HuH-7 (cell line): ENCODE results near the gene MDFIC.

Source experiments
- DNase-seq: peaks from one replicate; pipeline ENCODE4 v3.0.0; 2011; ENCODE audit warnings: low spot score

The MDFIC gene

GRCh38 chr7:114953724-114954123 is 31.8 kb downstream of the MDFIC start:
- no peak for DNase-seq

- no peak for DNase-seq
These were observed 34.8 kb downstream of the MDFIC start for GRCh38 chr7:114956702-114957101.

GRCh38 chr7:114957444-114957843 is 35.5 kb downstream of the MDFIC start:
- no peak for DNase-seq

- no peak for DNase-seq
These were observed 38.0 kb downstream of the MDFIC start for GRCh38 chr7:114959931-114960330.

- no peak for DNase-seq
These were observed 40.5 kb downstream of the MDFIC start for GRCh38 chr7:114962441-114962840.

- DNase-seq = no peak
These were observed 44.3 kb downstream of the MDFIC start for GRCh38 chr7:114966156-114966555.

- no peak for DNase-seq
These were observed 47.2 kb downstream of the MDFIC start for GRCh38 chr7:114969096-114969495.

- DNase-seq = no peak
These were observed 48.4 kb downstream of the MDFIC start for GRCh38 chr7:114970308-114970707.

- DNase-seq = no peak
These were observed 48.8 kb downstream of the MDFIC start for GRCh38 chr7:114970732-114971131.

GRCh38 chr7:114972567-114972966 is 50.7 kb downstream of the MDFIC start:
- no peak for DNase-seq

GRCh38 chr7:114973147-114973546 is 51.3 kb downstream of the MDFIC start:
- DNase-seq = no peak

GRCh38 chr7:114975401-114975800 is 53.5 kb downstream of the MDFIC start:
- DNase-seq = no peak

- DNase-seq = no peak
These were observed 54.8 kb downstream of the MDFIC start for GRCh38 chr7:114976666-114977065.

GRCh38 chr7:114977277-114977676 is 55.4 kb downstream of the MDFIC start:
- DNase-seq = no peak

GRCh38 chr7:114979388-114979787 is 57.5 kb downstream of the MDFIC start:
- no peak for DNase-seq

- DNase-seq = no peak
These were observed 58.1 kb downstream of the MDFIC start for GRCh38 chr7:114979803-114980507.

GRCh38 chr7:114981323-114981722 is 59.4 kb downstream of the MDFIC start:
- no peak for DNase-seq

- DNase-seq = no peak
These were observed 63.3 kb downstream of the MDFIC start for GRCh38 chr7:114985116-114985715.

- DNase-seq = no peak
These were observed 64.6 kb downstream of the MDFIC start for GRCh38 chr7:114986190-114987180.

GRCh38 chr7:114988026-114988425 is 66.1 kb downstream of the MDFIC start:
- DNase-seq = no peak

- DNase-seq = no peak
These were observed 67.0 kb downstream of the MDFIC start for GRCh38 chr7:114988755-114989375.

GRCh38 chr7:114989531-114989930 is 67.6 kb downstream of the MDFIC start:
- no peak for DNase-seq
